Hematopoietic multipotent progenitor cell (in vitro differentiated cells): Measurements from ENCODE around the gene EBF3. TPM values are rescaled to one million over a fixed set of nuclear protein-coding genes. Genes with fewer than 3 reads are reported as not detected.

Experiments used
- DNase-seq, 3 donors: peaks; one replicate each; pipeline ENCODE4 v3.0.0-alpha.2; 2011 to 2015; ENCODE audit warnings: low read depth in 2 of 3, low spot score in 2 of 3
- total RNA-seq: library from RNA; depleted of rRNA; stranded (reverse); fragments of >200 nt; gene quantifications from one replicate; pipeline ENCODE4 v1.2.3, GENCODE V29; 2012

Gene EBF3
- total RNA-seq, 1 donor, result not detected

DNA sequence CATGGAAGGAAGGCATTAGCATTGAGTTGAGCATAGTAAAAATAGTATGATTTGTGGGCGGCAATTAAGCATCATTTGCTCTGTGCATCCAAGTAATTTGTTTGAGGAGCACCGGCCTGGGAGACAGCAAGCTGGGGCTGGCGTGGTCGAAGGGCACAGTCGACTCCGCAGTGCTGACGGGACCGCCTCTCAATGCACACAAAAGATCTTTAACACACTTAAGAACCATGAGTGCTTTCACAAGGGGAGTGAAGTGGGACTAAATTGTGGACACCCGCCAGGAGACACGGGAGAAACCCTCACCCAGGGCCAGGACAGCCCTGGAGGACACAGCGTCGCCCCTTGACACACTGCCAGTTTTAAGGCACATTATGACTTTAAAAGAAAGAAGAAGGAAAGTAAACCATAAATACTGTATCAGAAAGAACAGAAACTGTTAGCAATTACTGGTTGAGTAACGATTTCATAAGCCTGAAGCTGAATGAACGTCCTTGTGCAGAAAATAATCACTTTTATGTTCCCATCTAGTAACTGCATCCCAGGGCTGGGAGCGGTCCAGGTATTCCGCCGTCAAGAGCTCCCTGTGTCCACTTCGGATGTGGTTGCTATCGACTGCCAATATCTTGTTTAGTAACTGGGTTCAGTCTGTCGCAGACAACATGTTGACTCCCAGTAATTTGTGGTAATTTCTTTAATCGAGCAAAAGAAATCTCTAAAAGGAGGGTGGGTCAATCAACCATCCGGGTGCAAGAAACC, 102.1 kb downstream of the EBF3 start:
- no peak for DNase-seq

DNA sequence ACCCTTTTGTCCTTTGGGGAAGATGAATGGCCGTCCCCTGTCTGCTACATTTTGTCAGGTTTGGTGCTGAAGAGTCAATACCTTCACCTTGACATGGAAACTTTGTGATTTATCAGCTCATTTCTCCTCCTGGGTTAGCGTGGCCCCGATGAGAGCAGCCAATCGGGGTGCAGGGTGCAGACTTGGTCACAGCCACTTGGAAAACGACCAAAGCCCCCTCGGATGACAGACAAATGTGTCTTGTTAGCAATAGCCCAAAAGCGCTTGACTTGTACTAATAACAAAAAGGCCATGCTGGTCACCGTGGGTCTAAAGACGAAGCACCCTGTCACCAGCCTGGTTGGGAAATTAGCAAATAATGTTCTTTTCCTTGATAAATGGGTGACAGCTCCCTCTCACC, 103.7 kb downstream of the EBF3 start:
- no peak for DNase-seq

DNA sequence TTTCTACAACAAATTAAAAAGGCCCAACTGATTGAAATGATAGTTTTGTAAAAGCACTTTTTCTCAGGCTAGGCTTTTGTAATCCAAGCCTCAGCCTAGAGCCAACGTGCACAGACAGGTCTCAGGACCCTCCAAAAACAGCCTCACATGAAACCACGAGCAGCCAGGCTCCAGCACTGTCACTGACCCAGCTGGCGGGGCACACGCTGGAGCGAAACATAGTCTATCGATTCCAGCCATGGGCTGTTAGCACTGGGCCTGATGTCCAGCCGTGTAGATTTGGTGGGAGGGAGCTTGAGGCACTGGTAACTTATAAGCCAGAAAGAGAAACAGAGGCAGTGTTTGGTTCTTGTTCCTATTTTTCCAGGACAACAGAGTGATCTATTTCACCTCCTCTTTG, 104.5 kb downstream of the EBF3 start:
- DNase-seq, result no peak

GRCh38 chr10:129857242-129857960, 106.7 kb downstream of the EBF3 start:
- DNase-seq, result no peak

- DNase-seq, result no peak
Observed at GRCh38 chr10:129855836-129856563, 108.1 kb downstream of the EBF3 start.

GRCh38 chr10:129854796-129855705, 109.0 kb downstream of the EBF3 start:
- no peak for DNase-seq

DNA sequence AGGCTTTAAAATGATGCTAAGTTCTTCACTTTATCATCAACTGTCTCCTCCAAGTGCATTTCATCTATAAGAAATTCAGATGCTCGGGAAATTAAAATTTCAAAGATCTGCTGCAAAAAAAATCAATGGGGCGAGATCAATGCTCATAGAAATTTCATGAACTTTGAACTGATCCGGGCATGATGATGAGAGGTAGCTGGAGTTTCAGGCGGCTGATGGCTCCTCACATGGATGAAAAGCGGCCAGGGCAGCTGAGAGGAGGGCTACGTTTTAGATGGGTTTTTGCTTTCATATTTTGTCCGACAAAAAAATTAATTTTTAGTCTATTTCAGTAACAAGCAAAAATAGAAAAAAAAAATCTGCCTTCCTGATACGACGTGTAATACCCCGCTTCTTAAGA, 109.9 kb downstream of the EBF3 start:
- DNase-seq, result no peak

- DNase-seq, result peak in 2 of 3 donors; percentile 14 to 44
Observed at GRCh38 chr10:129853562-129853903, 110.5 kb downstream of the EBF3 start.

GRCh38 chr10:129852829-129853561, 111.1 kb downstream of the EBF3 start:
- no peak for DNase-seq

DNA sequence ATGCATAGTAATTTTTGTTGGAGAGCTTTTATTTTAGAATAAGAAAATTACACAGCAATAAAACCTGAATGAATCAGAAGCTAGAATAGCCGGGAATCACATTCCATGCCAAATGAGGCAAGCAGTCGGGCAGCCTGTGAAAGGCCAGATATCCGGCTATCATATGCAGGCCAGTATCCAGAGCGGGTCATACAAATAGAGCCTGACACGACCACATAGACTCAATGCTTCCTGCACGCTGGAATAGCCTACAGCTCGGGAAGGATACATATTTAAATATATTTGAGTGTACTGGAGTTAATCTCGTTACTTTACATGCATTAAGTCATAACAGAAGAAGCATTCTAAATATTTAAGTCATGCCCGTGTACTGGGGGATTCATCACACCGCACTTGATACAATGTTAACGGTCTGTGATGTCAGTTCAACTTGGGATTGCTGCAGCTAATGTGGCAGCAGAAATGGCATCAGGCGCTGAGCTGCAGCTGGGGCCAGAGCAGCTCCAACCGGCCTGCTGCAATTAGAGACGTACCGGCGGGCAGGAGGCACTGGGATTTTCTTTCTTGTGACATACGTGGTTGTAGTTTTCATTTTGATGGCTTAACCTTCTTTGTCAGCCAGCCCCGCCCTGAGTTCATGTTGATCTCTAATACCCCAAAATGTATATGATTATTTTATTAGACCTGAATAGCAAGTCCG, 112.0 kb downstream of the EBF3 start:
- no peak for DNase-seq

- DNase-seq, result no peak
Observed at GRCh38 chr10:129850790-129851189, 113.3 kb downstream of the EBF3 start.

DNA sequence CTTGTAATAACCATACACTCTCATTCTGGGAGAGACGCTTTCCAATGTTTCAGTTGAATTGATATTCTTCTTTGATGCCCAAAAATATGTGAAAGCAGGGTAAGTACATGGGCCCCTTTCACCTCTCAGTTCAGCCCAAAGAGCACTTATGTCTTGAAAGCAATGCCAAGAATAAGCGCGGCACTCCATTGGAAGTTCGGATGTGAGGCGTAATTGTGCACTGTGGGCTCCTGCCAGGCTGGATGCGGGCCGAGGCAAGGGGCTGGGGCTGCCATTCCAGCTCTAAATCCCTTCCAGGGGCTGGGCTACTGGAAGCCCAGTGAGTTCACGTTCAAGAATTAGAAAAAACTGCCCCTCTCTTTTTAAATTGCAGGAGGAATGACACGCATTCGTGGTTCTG, 113.8 kb downstream of the EBF3 start:
- no peak for DNase-seq

DNA sequence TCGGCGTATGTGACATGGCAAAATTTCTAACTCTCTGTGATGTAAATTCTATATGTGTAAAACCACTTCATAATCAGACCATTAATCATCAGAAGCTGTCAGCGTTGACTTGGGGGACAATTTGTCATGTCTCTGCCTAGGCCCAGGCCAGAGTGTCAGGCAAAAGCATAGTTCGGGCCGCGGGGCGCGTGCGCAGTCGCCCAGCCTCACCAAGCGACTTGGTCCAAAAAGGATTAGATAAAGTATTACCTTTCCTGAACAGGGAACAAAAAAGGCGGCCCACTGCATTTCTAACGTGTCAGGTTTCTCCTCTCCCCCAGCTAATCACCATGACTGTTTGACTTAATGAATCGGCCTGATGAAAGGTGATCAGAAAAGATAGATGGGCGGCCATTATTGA, 114.2 kb downstream of the EBF3 start:
- DNase-seq, result no peak

DNA sequence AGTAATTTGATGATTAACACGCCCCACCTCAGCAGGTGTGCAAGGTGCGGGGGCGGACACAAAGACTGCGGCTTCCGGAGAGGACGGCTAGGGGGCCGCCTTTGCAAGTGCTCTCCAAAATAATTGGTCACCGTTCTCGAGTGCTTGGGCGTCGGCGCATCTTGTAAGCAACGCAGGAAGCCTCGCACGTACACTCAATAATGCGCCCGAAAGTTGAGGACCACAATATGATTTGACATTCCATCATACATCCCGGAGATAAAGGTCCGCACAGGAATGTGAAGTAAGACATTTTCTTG, 114.7 kb downstream of the EBF3 start:
- DNase-seq, result no peak

DNA sequence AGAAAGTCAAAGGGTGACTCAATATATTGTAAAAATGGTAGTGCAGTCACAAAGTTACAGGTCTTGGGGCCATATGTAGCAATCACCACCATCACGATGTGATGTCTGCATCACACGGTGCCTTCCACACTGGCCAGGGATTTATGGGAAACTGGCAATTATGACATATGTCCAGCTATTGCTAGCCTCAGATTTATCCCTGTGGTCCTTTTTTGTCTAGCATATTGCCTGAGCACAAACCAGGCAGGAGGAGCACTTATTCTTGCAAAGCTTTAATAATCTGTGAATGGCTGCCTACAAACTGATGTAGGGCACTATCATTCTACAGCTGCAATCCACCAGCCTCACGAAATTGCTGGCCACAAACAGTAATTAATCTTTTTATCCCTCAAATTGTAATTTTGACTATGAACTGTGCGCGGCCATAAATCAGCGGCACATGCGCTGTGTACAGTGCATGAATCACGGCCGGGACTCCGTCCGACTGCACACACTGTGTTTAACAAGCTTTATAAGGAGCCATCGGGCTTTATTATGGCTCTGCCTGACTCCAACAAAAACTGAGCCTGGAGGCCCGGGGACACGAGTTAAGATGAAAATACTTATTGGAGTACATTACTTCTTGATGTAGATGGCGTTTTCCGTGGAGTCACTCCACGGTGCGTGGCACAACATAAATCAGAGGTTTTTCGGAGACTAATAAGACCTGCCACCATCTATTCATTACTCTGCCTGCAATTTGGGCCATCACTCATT, 115.2 kb downstream of the EBF3 start:
- DNase-seq, result no peak

DNA sequence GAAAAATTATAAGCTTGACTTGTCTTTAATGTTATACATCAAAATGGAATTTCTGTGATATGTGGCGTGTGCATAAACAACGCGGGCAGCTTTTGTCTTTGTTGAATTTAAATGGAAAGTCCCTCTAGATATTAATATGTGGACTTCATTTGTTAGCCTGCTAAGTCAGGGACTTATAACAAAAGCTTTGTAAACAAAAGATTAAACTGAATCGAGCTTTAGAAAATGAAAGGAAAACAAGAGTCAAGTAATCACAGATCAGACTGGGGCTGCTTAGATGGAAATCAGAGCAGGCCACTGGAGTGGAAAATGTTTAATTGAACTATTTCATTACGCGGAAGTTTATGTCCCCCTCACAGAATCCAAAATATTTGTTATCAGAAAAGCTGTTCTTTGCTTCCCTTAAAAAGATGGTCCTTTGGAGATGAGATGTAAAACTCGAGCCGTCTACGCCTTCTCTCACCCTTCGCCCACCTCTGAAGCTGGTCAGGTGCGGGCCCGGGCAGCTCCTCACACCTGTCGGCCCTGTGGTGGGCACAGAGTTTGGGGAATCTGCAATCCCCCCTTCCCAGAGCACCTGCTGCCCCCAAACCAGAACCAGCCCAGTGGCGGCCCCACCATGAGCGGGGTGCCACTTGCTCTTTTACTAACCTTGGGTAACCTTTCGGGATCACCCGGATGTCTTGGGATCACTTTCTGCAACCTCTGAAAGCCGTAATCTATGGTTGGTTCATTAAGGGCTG, 116.2 kb downstream of the EBF3 start:
- DNase-seq, result no peak

- no peak for DNase-seq
Observed at GRCh38 chr10:129846991-129847391, 117.1 kb downstream of the EBF3 start.

GRCh38 chr10:129845111-129845753, 118.8 kb downstream of the EBF3 start:
- DNase-seq, result no peak
